Suprapubic skin (tissue), 3 donors: Measurements from ENCODE around the gene NCLN.

Experiments used
- EP300 ChIP-seq: sonication (generic); formaldehyde crosslinking; IDR thresholded peaks from one replicate; pipeline ENCODE4 v1.6.1; 2017; ENCODE audit warnings: antibody characterized with exemption
- POLR2A ChIP-seq, 2 donors: fragments of 450-650 bp; IDR thresholded peaks; one replicate each; pipeline ENCODE4 v1.6.1; 2017; ENCODE audit warnings: antibody characterized with exemption in 2 of 2, mild to moderate bottlenecking in 2 of 2, moderate library complexity in 2 of 2
- TF ChIP-seq, protein P1 (sequence below), 2 donors: fragments of 200-600 bp in 1 of 2; fragments of 450-650 bp in 1 of 2; sonication (generic) in 1 of 2; IDR thresholded peaks; one replicate each; pipeline ENCODE4 v1.5.1; 2016 to 2019; ENCODE audit warnings: antibody characterized with exemption in 2 of 2, mild to moderate bottlenecking in 1 of 2, moderate library complexity in 1 of 2

- TF ChIP-seq, protein P1, sequence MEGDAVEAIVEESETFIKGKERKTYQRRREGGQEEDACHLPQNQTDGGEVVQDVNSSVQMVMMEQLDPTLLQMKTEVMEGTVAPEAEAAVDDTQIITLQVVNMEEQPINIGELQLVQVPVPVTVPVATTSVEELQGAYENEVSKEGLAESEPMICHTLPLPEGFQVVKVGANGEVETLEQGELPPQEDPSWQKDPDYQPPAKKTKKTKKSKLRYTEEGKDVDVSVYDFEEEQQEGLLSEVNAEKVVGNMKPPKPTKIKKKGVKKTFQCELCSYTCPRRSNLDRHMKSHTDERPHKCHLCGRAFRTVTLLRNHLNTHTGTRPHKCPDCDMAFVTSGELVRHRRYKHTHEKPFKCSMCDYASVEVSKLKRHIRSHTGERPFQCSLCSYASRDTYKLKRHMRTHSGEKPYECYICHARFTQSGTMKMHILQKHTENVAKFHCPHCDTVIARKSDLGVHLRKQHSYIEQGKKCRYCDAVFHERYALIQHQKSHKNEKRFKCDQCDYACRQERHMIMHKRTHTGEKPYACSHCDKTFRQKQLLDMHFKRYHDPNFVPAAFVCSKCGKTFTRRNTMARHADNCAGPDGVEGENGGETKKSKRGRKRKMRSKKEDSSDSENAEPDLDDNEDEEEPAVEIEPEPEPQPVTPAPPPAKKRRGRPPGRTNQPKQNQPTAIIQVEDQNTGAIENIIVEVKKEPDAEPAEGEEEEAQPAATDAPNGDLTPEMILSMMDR (IDR thresholded peaks at IDR 0.05): no peak
- TF ChIP-seq POLR2A (IDR thresholded peaks at IDR 0.05) (no peak), EP300 (no peak)
Measured at GRCh38 chr19:3198901-3199700, 13.4 kb downstream of the NCLN start.
